Liver (tissue), 9 donors: ENCODE measurements around the gene RTN1. TPM values are rescaled to one million over a fixed set of nuclear protein-coding genes. Genes with fewer than 3 reads are reported as not detected.
A peak's percentile ranks its signal among the peaks of the same experiment; 100 is the strongest.

Experiments
- DNase-seq: peaks from one replicate; pipeline ENCODE4 v3.0.0-alpha.2; 2017; ENCODE audit warnings: low spot score
- H3K27ac ChIP-seq, 2 donors: one replicate each; pipeline ENCODE4 v1.7.0; 2013; ENCODE audit warnings: inconsistent platforms in 2 of 2, low read length in 2 of 2, control low read depth in 1 of 2, low read depth in 1 of 2, mild to moderate bottlenecking in 1 of 2
- H3K27me3 ChIP-seq, 4 donors: one replicate each; pipeline versions ENCODE4 v1.6.1 to v1.7.0; 2013; ENCODE audit warnings: low read length in 3 of 4, inconsistent platforms in 1 of 4, mild to moderate bottlenecking in 1 of 4, moderate library complexity in 1 of 4; ENCODE audit not compliant: control insufficient read depth in 4 of 4, insufficient read depth in 4 of 4
- H3K36me3 ChIP-seq, 4 donors: one replicate each; pipeline versions ENCODE4 v1.6.1 to v1.7.0; 2013; ENCODE audit warnings: low read length in 3 of 4, mild to moderate bottlenecking in 3 of 4, low read depth in 1 of 4, moderate library complexity in 1 of 4; ENCODE audit not compliant: control insufficient read depth in 4 of 4, insufficient read depth in 3 of 4
- H3K4me1 ChIP-seq, 4 donors: one replicate each; pipeline versions ENCODE4 v1.6.1 to v1.7.0; 2013; ENCODE audit warnings: low read length in 3 of 4, mild to moderate bottlenecking in 3 of 4, moderate library complexity in 1 of 4; ENCODE audit not compliant: control insufficient read depth in 4 of 4, insufficient read depth in 4 of 4
- H3K4me3 ChIP-seq, 3 donors: one replicate each; pipeline versions ENCODE4 v1.6.1 to v1.7.0; 2013; ENCODE audit warnings: low read length in 3 of 3, control low read depth in 1 of 3, low read depth in 1 of 3, mild to moderate bottlenecking in 1 of 3
- H3K9ac ChIP-seq, 2 donors: one replicate each; pipeline ENCODE4 v1.7.0; 2013; ENCODE audit warnings: low read length in 2 of 2, mild to moderate bottlenecking in 2 of 2, moderate library complexity in 2 of 2, control low read depth in 1 of 2, low read depth in 1 of 2
- H3K9me3 ChIP-seq, 4 donors: one replicate each; pipeline versions ENCODE4 v1.6.1 to v1.7.0; 2013; ENCODE audit warnings: low read length in 3 of 4; ENCODE audit not compliant: control insufficient read depth in 4 of 4
- ATF3 ChIP-seq: IDR thresholded peaks from 2 replicates; pipeline ENCODE4 v1.6.1; 2016; ENCODE audit warnings: antibody characterized with exemption
- CTCF ChIP-seq: fragments of 150-350 bp; IDR thresholded peaks from 2 replicates; pipeline ENCODE4 v1.5.1; 2017; ENCODE audit warnings: improper control_type of control experiment, low read depth, low read length; ENCODE audit not compliant: missing input control
- EGR1 ChIP-seq, 2 donors: IDR thresholded peaks; 2 replicates each; pipeline ENCODE4 v1.6.1; 2016 to 2018; ENCODE audit warnings: antibody characterized with exemption in 2 of 2, low read depth in 2 of 2
- FOXA1 ChIP-seq: IDR thresholded peaks from 2 replicates; pipeline ENCODE4 v1.6.1; 2016; ENCODE audit warnings: antibody characterized with exemption
- FOXA2 ChIP-seq: IDR thresholded peaks from 2 replicates; pipeline ENCODE4 v1.6.1; 2016; ENCODE audit warnings: antibody characterized with exemption
- HNF4A ChIP-seq, 2 donors: conservative IDR thresholded peaks; 2 replicates each; pipeline ENCODE4 v1.6.1; 2016; ENCODE audit warnings: antibody characterized with exemption in 2 of 2, mild to moderate bottlenecking in 2 of 2
- HNF4G ChIP-seq: IDR thresholded peaks from 2 replicates; pipeline ENCODE4 v1.6.1; 2016; ENCODE audit warnings: antibody characterized with exemption
- MAX ChIP-seq: IDR thresholded peaks from 2 replicates; pipeline ENCODE4 v1.6.1; 2016; ENCODE audit warnings: antibody characterized with exemption
- NR2F2 ChIP-seq: IDR thresholded peaks from 2 replicates; pipeline ENCODE4 v1.6.1; 2016; ENCODE audit warnings: antibody characterized with exemption
- RAD21 ChIP-seq, 2 donors: IDR thresholded peaks; 2 replicates each; pipeline ENCODE4 v1.6.1; 2016; ENCODE audit warnings: antibody characterized with exemption in 2 of 2, mild to moderate bottlenecking in 2 of 2
- REST ChIP-seq: IDR thresholded peaks from 2 replicates; pipeline ENCODE4 v1.6.1; 2016; ENCODE audit warnings: antibody characterized with exemption, mild to moderate bottlenecking
- RXRA ChIP-seq, 2 donors: IDR thresholded peaks; 2 replicates each; pipeline ENCODE4 v1.6.1; 2017 to 2018; ENCODE audit warnings: antibody characterized with exemption in 2 of 2, mild to moderate bottlenecking in 1 of 2
- SP1 ChIP-seq: IDR thresholded peaks from 2 replicates; pipeline ENCODE4 v1.6.1; 2018; ENCODE audit warnings: antibody characterized with exemption, mild to moderate bottlenecking
- TAF1 ChIP-seq: conservative IDR thresholded peaks from 2 replicates; pipeline ENCODE4 v1.6.1; 2016; ENCODE audit warnings: antibody characterized with exemption, mild to moderate bottlenecking
- YY1 ChIP-seq: IDR thresholded peaks from 2 replicates; pipeline ENCODE4 v1.6.1; 2016; ENCODE audit warnings: antibody characterized with exemption, mild to moderate bottlenecking
- WGBS: extraction: QIAGEN DNeasy Blood & Tissue Kit; methylation state at CpG from one replicate; pipeline ENCODE4 v1.1.7; 2013; 5-methylcytosine and 5-hydroxymethylcytosine counted together
- polyA plus RNA-seq, 2 donors: library from polyadenylated mRNA; stranded (reverse) in 1 of 2; unstranded in 1 of 2; fragments of 200-250 nt in 1 of 2; fragments of >200 nt in 1 of 2; fragmentation: Nextera tagmentation in 1 of 2; extraction: Ambion mirVana in 1 of 2; gene quantifications; one replicate each; pipeline versions ENCODE4 v1.2.1 to v1.2.3, GENCODE V29; 2013 to 2015
- total RNA-seq, 2 donors: library from RNA; depleted of rRNA; stranded (reverse); fragments of >200 nt; gene quantifications; one replicate each; pipeline ENCODE4 v1.2.3, GENCODE V29; 2014
- TF ChIP-seq, protein P1 (sequence below): IDR thresholded peaks from 2 replicates; pipeline ENCODE4 v1.6.1; 2016; ENCODE audit warnings: antibody characterized with exemption
- donor health status: healthy.
- donor health status: healthy.
- donor health status: healthy.
- donor health status: healthy.
- donor health status: healthy.

RTN1 gene
- total and polyA plus RNA-seq, 4 donors: 0.08 to 1.8 (median 0.37) TPM

GRCh38 chr14:59707778-59708561 lies 162.6 kb downstream of the RTN1 start:
- Histone ChIP-seq H3K4me1 (peaks cover 0 to 10% (median 3%) of the 10 kb centered on the region in 4 donors), H3K4me3 (no peak overlapping the region), H3K27me3 (peaks cover 0 to 2% (median 0%) of the 10 kb centered on the region in 4 donors), H3K36me3 (no peaks in the 10 kb centered on the region), H3K9me3 (no peaks in the 10 kb centered on the region), H3K27ac (no peak overlapping the region), H3K9ac (no peak overlapping the region)
- 55% methylated on average over 7 of the region's 7 CpGs for WGBS
- TF ChIP-seq FOXA2 (peak; percentile 11), MAX (no peak), YY1 (peak; percentile 52), HNF4A (conservative IDR thresholded peaks at IDR 0.05) (peak in 1 of 2 donors; percentile 55), RAD21 (IDR thresholded peaks at IDR 0.05) (peak; percentile 44 to 45), SP1 (peak; percentile 9), REST (no peak), CTCF (peak; percentile 13), TAF1 (no peak), RXRA (IDR thresholded peaks at IDR 0.05) (peak in 1 of 2 donors; percentile 47)
- TF ChIP-seq, protein P1, sequence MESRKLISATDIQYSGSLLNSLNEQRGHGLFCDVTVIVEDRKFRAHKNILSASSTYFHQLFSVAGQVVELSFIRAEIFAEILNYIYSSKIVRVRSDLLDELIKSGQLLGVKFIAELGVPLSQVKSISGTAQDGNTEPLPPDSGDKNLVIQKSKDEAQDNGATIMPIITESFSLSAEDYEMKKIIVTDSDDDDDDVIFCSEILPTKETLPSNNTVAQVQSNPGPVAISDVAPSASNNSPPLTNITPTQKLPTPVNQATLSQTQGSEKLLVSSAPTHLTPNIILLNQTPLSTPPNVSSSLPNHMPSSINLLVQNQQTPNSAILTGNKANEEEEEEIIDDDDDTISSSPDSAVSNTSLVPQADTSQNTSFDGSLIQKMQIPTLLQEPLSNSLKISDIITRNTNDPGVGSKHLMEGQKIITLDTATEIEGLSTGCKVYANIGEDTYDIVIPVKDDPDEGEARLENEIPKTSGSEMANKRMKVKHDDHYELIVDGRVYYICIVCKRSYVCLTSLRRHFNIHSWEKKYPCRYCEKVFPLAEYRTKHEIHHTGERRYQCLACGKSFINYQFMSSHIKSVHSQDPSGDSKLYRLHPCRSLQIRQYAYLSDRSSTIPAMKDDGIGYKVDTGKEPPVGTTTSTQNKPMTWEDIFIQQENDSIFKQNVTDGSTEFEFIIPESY: no peak
- DNase-seq: no peak

- no peak for DNase-seq
- no peaks in the 10 kb centered on the region for H3K36me3 ChIP-seq
- H3K27me3 ChIP-seq: peaks cover 0 to 2% (median 0%) of the 10 kb centered on the region in 4 donors
- no peaks in the 10 kb centered on the region for H3K9me3 ChIP-seq
- H3K4me1 ChIP-seq: peaks cover 0 to 10% (median 3%) of the 10 kb centered on the region in 4 donors
- no peak overlapping the region for H3K9ac ChIP-seq
- no peak overlapping the region for H3K27ac ChIP-seq
- H3K4me3 ChIP-seq: no peak overlapping the region
- WGBS: 83% methylated on average over 4 of the region's 4 CpGs
- TF ChIP-seq, protein P1: no peak
- TF ChIP-seq FOXA2 (no peak), RXRA (IDR thresholded peaks at IDR 0.05) (no peak), FOXA1 (no peak), CTCF (no peak), EGR1 (IDR thresholded peaks at IDR 0.05; ENCODE audit: low read depth in 2 of 2) (no peak), HNF4G (no peak), ATF3 (no peak), MAX (no peak), NR2F2 (no peak), SP1 (no peak), RAD21 (IDR thresholded peaks at IDR 0.05) (no peak), YY1 (no peak), TAF1 (no peak)
Measured at GRCh38 chr14:59705866-59706265, 164.7 kb downstream of the RTN1 start.
